B cell (primary cell): ENCODE data around the gene STX1B. TPM values are rescaled to one million over a fixed set of nuclear protein-coding genes. Genes with fewer than 3 reads are reported as not detected.

Experiments
- ATAC-seq: fragments of 200-7000 bp; cut with Tn5 transposase; one replicate; pipeline ENCODE4 v1.10.0; 2021; ENCODE audit warnings: low read depth, mild to moderate bottlenecking, moderate number of reproducible peaks, moderate library complexity
- CTCF ChIA-PET: fragments of 350-600 bp; sonication (Branson Sonifier 250); formaldehyde crosslinking; loops from one replicate; lab custom pipeline; 2021; ENCODE audit warnings: antibody characterized with exemption, inconsistent platforms; lab: Charles Lee
- POLR2A ChIA-PET: fragments of 350-600 bp; sonication (Branson Sonifier 250); formaldehyde crosslinking; loops from one replicate; lab custom pipeline; 2021; ENCODE audit warnings: antibody characterized with exemption; lab: Charles Lee
- DNase-seq: peaks from one replicate; pipeline ENCODE4 v3.0.0; 2013
- H2AFZ ChIP-seq: 2 replicates; pipeline ENCODE4 v1.6.1; 2012; ENCODE audit warnings: mild to moderate bottlenecking, low read depth, low read length; ENCODE audit not compliant: insufficient read depth, poor library complexity, severe bottlenecking
- H3K27ac ChIP-seq, 2 donors: 1 replicate in 1 of 2; 2 replicates in 1 of 2; pipeline ENCODE4 v1.5.1; 2012 to 2013; ENCODE audit warnings: low read length in 2 of 2, mild to moderate bottlenecking in 2 of 2, moderate library complexity in 1 of 2
- H3K27me3 ChIP-seq, 4 experiments: fragments of 200-600 bp in 1 of 4; sonication (generic) in 1 of 4; replicated peaks in 1 of 4; 1 replicate in 2 of 4; 2 replicates in 2 of 4; pipeline versions ENCODE4 v1.6.1 to v1.7.0; 2013 to 2016; ENCODE audit warnings: low read length in 3 of 4, mild to moderate bottlenecking in 2 of 4, mixed read lengths in 1 of 4, moderate library complexity in 1 of 4; ENCODE audit not compliant: insufficient read depth in 4 of 4, control insufficient read depth in 3 of 4; ENCODE audit errors: control extremely low read depth in 1 of 4
- H3K36me3 ChIP-seq, 2 experiments: replicated peaks in 1 of 2; 1 replicate in 1 of 2; 2 replicates in 1 of 2; pipeline versions ENCODE4 v1.6.1 to v1.7.1; 2013; ENCODE audit warnings: low read length in 1 of 2; ENCODE audit not compliant: insufficient read depth in 2 of 2, control insufficient read depth in 1 of 2; ENCODE audit errors: control extremely low read depth in 1 of 2, extremely low read depth in 1 of 2
- H3K4me1 ChIP-seq, 2 donors: fragments of 200-600 bp in 1 of 2; sonication (generic) in 1 of 2; 1 replicate in 1 of 2; 2 replicates in 1 of 2; pipeline versions ENCODE4 v1.5.1 to v1.6.1; 2013 to 2017; ENCODE audit warnings: low read length in 2 of 2; ENCODE audit not compliant: control insufficient read depth in 2 of 2, insufficient read depth in 2 of 2
- H3K4me2 ChIP-seq: replicated peaks from 2 replicates; pipeline ENCODE3; 2012; ENCODE audit warnings: mild to moderate bottlenecking, low read depth, low read length; ENCODE audit not compliant: poor library complexity, severe bottlenecking
- H3K4me3 ChIP-seq, 5 experiments: fragments of 200-600 bp in 1 of 5; sonication (generic) in 1 of 5; 1 replicate in 3 of 5; 2 replicates in 2 of 5; pipeline versions ENCODE4 v1.5.1 to v1.7.0; 2011 to 2016; ENCODE audit warnings: low read length in 4 of 5, mild to moderate bottlenecking in 4 of 5, low read depth in 2 of 5, control low read depth in 1 of 5, moderate library complexity in 1 of 5; ENCODE audit not compliant: insufficient read depth in 1 of 5; ENCODE audit errors: control extremely low read depth in 1 of 5, extremely low read depth in 1 of 5
- H3K79me2 ChIP-seq: fragments of 200-600 bp; sonication (generic); one replicate; pipeline ENCODE4 v1.6.0; 2016; ENCODE audit warnings: low read length; ENCODE audit not compliant: control insufficient read depth, insufficient read depth
- H3K9ac ChIP-seq: fragments of 200-600 bp; sonication (generic); 2 replicates; pipeline ENCODE4 v1.6.1; 2017; ENCODE audit warnings: mild to moderate bottlenecking, low read length, moderate library complexity
- H3K9me3 ChIP-seq, 3 donors: one replicate each; pipeline versions ENCODE4 v1.6.1 to v1.7.1; 2013; ENCODE audit warnings: low read length in 2 of 3; ENCODE audit not compliant: control insufficient read depth in 2 of 3, insufficient read depth in 1 of 3; ENCODE audit errors: control extremely low read depth in 1 of 3
- H4K20me1 ChIP-seq: 2 replicates; pipeline ENCODE4 v1.6.0; 2012; ENCODE audit warnings: mild to moderate bottlenecking, low read length; ENCODE audit not compliant: insufficient read depth, control insufficient read depth, poor library complexity, severe bottlenecking
- H3K27ac Mint-ChIP-seq: one replicate; pipeline ENCODE4 v1.8.0; 2021; ENCODE audit warnings: mixed read lengths
- H3K27me3 Mint-ChIP-seq: one replicate; pipeline ENCODE4 v1.8.0; 2021; ENCODE audit warnings: mixed read lengths
- H3K4me1 Mint-ChIP-seq: one replicate; pipeline ENCODE4 v1.8.0; 2021; ENCODE audit warnings: mixed read lengths
- H3K4me3 Mint-ChIP-seq: one replicate; pipeline ENCODE4 v1.8.0; 2021; ENCODE audit warnings: mixed read lengths
- H3K9me3 Mint-ChIP-seq: one replicate; pipeline ENCODE4 v1.8.0; 2022; ENCODE audit warnings: mixed read lengths; ENCODE audit not compliant: insufficient read depth
- EZH2 ChIP-seq: IDR thresholded peaks from 2 replicates; pipeline ENCODE4 v1.6.1; 2012; ENCODE audit warnings: borderline replicate concordance, low read depth, mild to moderate bottlenecking, moderate library complexity, low read length; ENCODE audit not compliant: insufficient read depth, poor library complexity, severe bottlenecking
- WGBS: methylation state at CpG from one replicate; pipeline ENCODE4 v1.1.5; 2013; ENCODE audit warnings: missing lambda C conversion rate; ENCODE audit not compliant: insufficient coverage; 5-methylcytosine and 5-hydroxymethylcytosine counted together
- intact Hi-C: fragments of 100-400 bp; cut with micrococcal nuclease; formaldehyde crosslinking; loops from one replicate; pipeline ENCODE4 v1.10.0; 2022
- polyA plus RNA-seq: library from polyadenylated mRNA; depleted of rRNA; stranded (reverse); fragments of >200 nt; gene quantifications from 2 replicates; pipeline ENCODE4 v1.2.3, GENCODE V29; 2012
- total RNA-seq, 2 donors: library from RNA; stranded (reverse); fragments of 120-200 nt in 1 of 2; gene quantifications; 1 replicate in 1 of 2; 2 replicates in 1 of 2; pipeline versions ENCODE4 v1.2.3 to v1.2.4, GENCODE V29; 2013 to 2022
- TF ChIP-seq, protein P1 (sequence below): fragments of 200-600 bp; IDR thresholded peaks from one replicate; pipeline ENCODE4 v1.8.0; 2022; ENCODE audit warnings: antibody characterized with exemption, mild to moderate bottlenecking

The STX1B gene
- total and polyA plus RNA-seq, 2 donors (not counting 1 experiment from before 2014, with no cell fraction given): 2.1 to 2.2 TPM

DNA sequence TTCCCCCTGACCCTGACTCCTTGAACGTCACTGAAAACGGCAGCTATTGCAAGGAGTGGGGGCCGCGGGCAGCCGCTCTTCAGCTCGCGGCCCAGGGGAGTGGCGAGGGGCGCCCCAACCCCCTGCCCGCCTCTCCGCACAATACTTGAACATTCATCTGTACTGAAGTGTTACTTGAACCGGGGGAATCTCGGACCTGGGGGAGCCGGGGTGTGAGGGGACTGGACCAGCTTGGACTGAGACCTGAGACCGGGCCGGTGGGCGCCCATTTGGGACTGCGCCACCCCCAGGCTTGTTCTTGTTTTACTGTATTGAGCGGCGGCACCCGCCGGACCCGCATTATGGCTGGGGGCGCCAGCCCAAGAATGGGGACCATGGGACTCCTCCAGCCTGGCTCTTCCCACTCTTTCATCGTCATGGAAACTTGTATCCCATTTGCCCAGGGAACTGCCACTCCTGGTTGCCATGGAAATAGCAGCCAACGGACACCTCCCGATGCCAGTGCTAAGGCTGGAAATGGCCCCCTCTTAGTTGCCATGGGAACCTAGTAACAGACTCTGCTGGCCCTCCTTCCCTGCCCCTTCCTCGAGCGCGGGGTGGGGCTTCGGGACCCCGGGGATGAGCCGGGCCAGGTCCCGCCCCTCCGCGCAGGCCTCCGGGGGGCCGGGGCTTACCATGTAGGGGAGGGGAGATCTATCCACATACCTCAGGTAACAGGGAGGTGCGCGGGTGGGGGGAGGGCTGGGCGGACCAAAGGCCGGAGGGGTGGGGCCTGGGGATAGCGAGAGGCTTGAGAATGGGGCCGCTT is 62.4 kb downstream of the STX1B start:
- CTCF ChIA-PET: no interaction called here
- Mint-ChIP-seq H3K9me3 (no peaks in the 10 kb centered on the region), H3K27me3 (no peaks in the 10 kb centered on the region), H3K4me1 (peaks cover 21% of the 10 kb centered on the region), H3K4me3 (peak overlapping the region; percentile 95), H3K27ac (peak overlapping the region; percentile 89)
- 82% methylated on average over 18 of the region's 44 CpGs for WGBS
- intact Hi-C loops: loop anchor here (2.0 to 5.0 kb wide), 3 partner anchors 25 to 921 kb away; partner anchors contain the start of genes CFAP119, FBXL19 and RNF40
- peak overlapping the region; percentile 61 to 78 for H3K27ac ChIP-seq
- peak overlapping the region; percentile 84 for H2AFZ ChIP-seq
- POLR2A ChIA-PET: interaction anchor here (0.6 kb wide), 1 partner anchor 376 kb away, joined by 3 read pairs; no protein-coding TSS in a partner anchor
- H3K27me3 ChIP-seq: no peaks in the 10 kb centered on the region
- peaks cover 14 to 31% of the 10 kb centered on the region in 2 donors for H3K4me1 ChIP-seq
- H3K9ac ChIP-seq: peak overlapping the region; percentile 81
- peaks cover 0 to 6% of the 10 kb centered on the region in 2 experiments for H3K36me3 ChIP-seq
- H3K4me2 ChIP-seq: peak overlapping the region; percentile 94
- H3K9me3 ChIP-seq: no peaks in the 10 kb centered on the region
- TF ChIP-seq EZH2: no peak
- TF ChIP-seq, protein P1, sequence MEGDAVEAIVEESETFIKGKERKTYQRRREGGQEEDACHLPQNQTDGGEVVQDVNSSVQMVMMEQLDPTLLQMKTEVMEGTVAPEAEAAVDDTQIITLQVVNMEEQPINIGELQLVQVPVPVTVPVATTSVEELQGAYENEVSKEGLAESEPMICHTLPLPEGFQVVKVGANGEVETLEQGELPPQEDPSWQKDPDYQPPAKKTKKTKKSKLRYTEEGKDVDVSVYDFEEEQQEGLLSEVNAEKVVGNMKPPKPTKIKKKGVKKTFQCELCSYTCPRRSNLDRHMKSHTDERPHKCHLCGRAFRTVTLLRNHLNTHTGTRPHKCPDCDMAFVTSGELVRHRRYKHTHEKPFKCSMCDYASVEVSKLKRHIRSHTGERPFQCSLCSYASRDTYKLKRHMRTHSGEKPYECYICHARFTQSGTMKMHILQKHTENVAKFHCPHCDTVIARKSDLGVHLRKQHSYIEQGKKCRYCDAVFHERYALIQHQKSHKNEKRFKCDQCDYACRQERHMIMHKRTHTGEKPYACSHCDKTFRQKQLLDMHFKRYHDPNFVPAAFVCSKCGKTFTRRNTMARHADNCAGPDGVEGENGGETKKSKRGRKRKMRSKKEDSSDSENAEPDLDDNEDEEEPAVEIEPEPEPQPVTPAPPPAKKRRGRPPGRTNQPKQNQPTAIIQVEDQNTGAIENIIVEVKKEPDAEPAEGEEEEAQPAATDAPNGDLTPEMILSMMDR: no peak
- H3K4me3 ChIP-seq: peak overlapping the region in 4 of 5 experiments; percentile 60 to 93 (median 80)
- ATAC-seq (peak; percentile 25), DNase-seq (peak; percentile 60)
- peaks cover 20% of the 10 kb centered on the region for H4K20me1 ChIP-seq
- H3K79me2 ChIP-seq: peaks cover 29% of the 10 kb centered on the region

DNA sequence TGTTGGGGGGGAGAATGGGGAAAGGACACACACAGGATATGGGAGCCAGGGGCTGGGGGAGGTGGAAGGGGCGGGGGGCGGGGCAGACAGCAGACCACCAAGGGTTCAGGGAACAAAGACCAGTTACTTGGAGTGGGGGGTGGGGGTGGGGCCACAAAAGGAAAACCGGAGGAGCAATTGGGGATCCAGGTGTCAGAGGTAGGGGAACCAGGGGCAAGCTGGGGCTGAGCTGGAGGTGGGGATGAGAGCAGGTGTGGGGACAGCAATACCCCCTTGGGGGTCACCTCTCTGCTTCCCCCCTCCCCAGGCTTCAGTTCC is 62.9 kb downstream of the STX1B start:
- ChIA-PET CTCF (no interaction called here), POLR2A (interaction anchor here (0.6 kb wide), 1 partner anchor 375 kb away, joined by 3 read pairs; no protein-coding TSS in a partner anchor)
- intact Hi-C loops: loop anchor here (5.0 kb wide), 1 partner anchor 185 kb away; the partner anchor contains the start of genes CFAP119 and RNF40
- no peak overlapping the region for H3K4me3 ChIP-seq
- H3K4me1 ChIP-seq: peaks cover 14 to 31% of the 10 kb centered on the region in 2 donors
- Mint-ChIP-seq H3K27me3 (no peaks in the 10 kb centered on the region), H3K9me3 (no peaks in the 10 kb centered on the region), H3K4me1 (peaks cover 22% of the 10 kb centered on the region), H3K27ac (no peak overlapping the region), H3K4me3 (peak overlapping the region; percentile 44)
- H3K4me2 ChIP-seq: no peak overlapping the region
- no peak overlapping the region for H2AFZ ChIP-seq
- peak overlapping the region in 1 of 2 donors; percentile 78 for H3K27ac ChIP-seq
- TF ChIP-seq EZH2: no peak
- TF ChIP-seq, protein P1: no peak
- H3K27me3 ChIP-seq: no peaks in the 10 kb centered on the region
- peaks cover 25% of the 10 kb centered on the region for H3K79me2 ChIP-seq
- no peak for ATAC-seq
- 100% methylated on average over 1 of the region's 3 CpGs for WGBS
- H3K36me3 ChIP-seq: peaks cover 0 to 6% of the 10 kb centered on the region in 2 experiments
- no peak for DNase-seq
- H3K9me3 ChIP-seq: no peaks in the 10 kb centered on the region
- peaks cover 18% of the 10 kb centered on the region for H4K20me1 ChIP-seq
- H3K9ac ChIP-seq: no peak overlapping the region
